ENCODE data around the gene DOCK2.

Gene DOCK2

GRCh38 chr5:169970339-169970738 lies 333.3 kb downstream of the DOCK2 start:
- no peak overlapping the region for H3K4me3 ChIP-seq (ENCODE audit: low read length)
- TF ChIP-seq CTCF (IDR thresholded peaks at IDR 0.05; ENCODE audit: insufficient read depth, low read depth, low read length, missing control alignments): no peak
- no peak for DNase-seq (ENCODE audit: low read depth)

- peak; percentile 94 for DNase-seq (ENCODE audit: low read depth)
- no peak overlapping the region for H3K4me3 ChIP-seq (ENCODE audit: low read length)
- no peak for TF ChIP-seq CTCF (IDR thresholded peaks at IDR 0.05; ENCODE audit: insufficient read depth, low read depth, low read length, missing control alignments)
These were observed 334.1 kb downstream of the DOCK2 start for GRCh38 chr5:169970911-169971765.

GRCh38 chr5:169971780-169972179 lies 334.7 kb downstream of the DOCK2 start:
- DNase-seq (ENCODE audit: low read depth): no peak
- no peak overlapping the region for H3K4me3 ChIP-seq (ENCODE audit: low read length)
- no peak for TF ChIP-seq CTCF (IDR thresholded peaks at IDR 0.05; ENCODE audit: insufficient read depth, low read depth, low read length, missing control alignments)

- TF ChIP-seq CTCF (IDR thresholded peaks at IDR 0.05; ENCODE audit: insufficient read depth, low read depth, low read length, missing control alignments): no peak
- DNase-seq (ENCODE audit: low read depth): no peak
- H3K4me3 ChIP-seq (ENCODE audit: low read length): no peak overlapping the region
These were observed 336.0 kb downstream of the DOCK2 start for GRCh38 chr5:169973056-169973455.

GRCh38 chr5:169974121-169974770 lies 337.2 kb downstream of the DOCK2 start:
- H3K4me3 ChIP-seq (ENCODE audit: low read length): no peak overlapping the region
- TF ChIP-seq CTCF (IDR thresholded peaks at IDR 0.05; ENCODE audit: insufficient read depth, low read depth, low read length, missing control alignments): no peak
- no peak for DNase-seq (ENCODE audit: low read depth)

- no peak for TF ChIP-seq CTCF (IDR thresholded peaks at IDR 0.05; ENCODE audit: insufficient read depth, low read depth, low read length, missing control alignments)
- no peak overlapping the region for H3K4me3 ChIP-seq (ENCODE audit: low read length)
- no peak for DNase-seq (ENCODE audit: low read depth)
These were observed 341.6 kb downstream of the DOCK2 start for GRCh38 chr5:169978714-169979113.
